HEK293 (cell line): ENCODE results near the gene LRCH4.

Experiments used
- CTCF ChIA-PET: fragments of 350-600 bp; formaldehyde crosslinking; extraction: SDS; loops from one replicate; lab custom pipeline; 2021; ENCODE audit warnings: antibody characterized with exemption; lab: Yijun Ruan, JAX
- POLR2A ChIA-PET: fragments of 300-600 bp; formaldehyde crosslinking; extraction: SDS; loops from one replicate; lab custom pipeline; 2020; ENCODE audit warnings: antibody characterized with exemption, inconsistent platforms; lab: Yijun Ruan, JAX
- H3K27ac ChIP-seq: fragments of 200-500 bp; sonication (Bioruptor generic); 2 replicates; pipeline ENCODE4 v1.5.1; 2014; ENCODE audit warnings: low read depth, low read length, control low read depth, inconsistent platforms; ENCODE audit errors: extremely low read depth
- H3K36me3 ChIP-seq, 2 experiments: fragments of 200-500 bp in 1 of 2; sonication (Bioruptor generic) in 1 of 2; 1 replicate in 1 of 2; 2 replicates in 1 of 2; pipeline ENCODE4 v1.5.1; 2014 to 2017; ENCODE audit warnings: inconsistent platforms in 2 of 2, low read length in 2 of 2; ENCODE audit not compliant: control insufficient read depth in 2 of 2, insufficient read depth in 1 of 2
- H3K4me1 ChIP-seq: fragments of 200-500 bp; sonication (Bioruptor generic); 2 replicates; pipeline ENCODE4 v1.5.1; 2014; ENCODE audit warnings: mild to moderate bottlenecking, low read length, inconsistent platforms; ENCODE audit not compliant: control insufficient read depth, insufficient read depth
- H3K4me3 ChIP-seq: 2 replicates; pipeline ENCODE4 v1.5.1; 2011; ENCODE audit warnings: low read depth, mild to moderate bottlenecking, control low read depth, low read length, moderate library complexity
- H3K9me3 ChIP-seq: fragments of 200-500 bp; sonication (Bioruptor generic); 2 replicates; pipeline ENCODE4 v1.5.1; 2014; ENCODE audit warnings: low read depth, low read length, inconsistent platforms; ENCODE audit not compliant: control insufficient read depth, insufficient read depth
- BCL11B ChIP-seq: fragments of 450-650 bp; formaldehyde crosslinking; IDR thresholded peaks from 2 replicates; pipeline ENCODE4 v1.5.1; 2016; ENCODE audit warnings: low read depth, missing biosample characterization, missing genetic modification characterization
- GFI1B ChIP-seq: fragments of 450-650 bp; formaldehyde crosslinking; IDR thresholded peaks from 2 replicates; pipeline ENCODE4 v1.5.1; 2016; ENCODE audit warnings: missing biosample characterization, missing genetic modification characterization
- GLIS1 ChIP-seq: fragments of 450-650 bp; formaldehyde crosslinking; IDR thresholded peaks from 2 replicates; pipeline ENCODE4 v1.5.1; 2016; ENCODE audit warnings: missing biosample characterization, missing genetic modification characterization
- GLIS2 ChIP-seq: fragments of 450-650 bp; formaldehyde crosslinking; IDR thresholded peaks from 2 replicates; pipeline ENCODE4 v1.5.1; 2016; ENCODE audit warnings: missing biosample characterization, missing genetic modification characterization
- HOXA7 ChIP-seq: sonication (generic); formaldehyde crosslinking; IDR thresholded peaks from 2 replicates; pipeline ENCODE4 v1.8.1; 2022; ENCODE audit warnings: missing genetic modification reagents, borderline replicate concordance
- KLF8 ChIP-seq: fragments of 450-650 bp; formaldehyde crosslinking; IDR thresholded peaks from 2 replicates; pipeline ENCODE4 v1.5.1; 2016; ENCODE audit warnings: missing biosample characterization, missing genetic modification characterization
- MYNN ChIP-seq: fragments of 450-650 bp; formaldehyde crosslinking; IDR thresholded peaks from 2 replicates; pipeline ENCODE4 v1.5.1; 2016; ENCODE audit warnings: missing biosample characterization, missing genetic modification characterization, borderline replicate concordance
- TCF7L2 ChIP-seq: IDR thresholded peaks from 2 replicates; pipeline ENCODE4 v1.6.1; 2011; ENCODE audit warnings: low read depth, mild to moderate bottlenecking, inconsistent platforms, low read length, moderate library complexity, borderline replicate concordance
- ZBTB17 ChIP-seq: fragments of 450-650 bp; formaldehyde crosslinking; IDR thresholded peaks from 2 replicates; pipeline ENCODE4 v1.5.1; 2016; ENCODE audit warnings: missing biosample characterization, missing genetic modification characterization
- ZBTB48 ChIP-seq: fragments of 450-650 bp; formaldehyde crosslinking; IDR thresholded peaks from 2 replicates; pipeline ENCODE4 v1.5.1; 2016; ENCODE audit warnings: missing biosample characterization, missing genetic modification characterization
- ZBTB7A ChIP-seq: fragments of 450-650 bp; formaldehyde crosslinking; IDR thresholded peaks from 2 replicates; pipeline ENCODE4 v1.5.1; 2016; ENCODE audit warnings: low read depth, missing biosample characterization, missing genetic modification characterization
- ZFP3 ChIP-seq: fragments of 450-650 bp; formaldehyde crosslinking; IDR thresholded peaks from 2 replicates; pipeline ENCODE4 v1.5.1; 2016; ENCODE audit warnings: low read depth, missing biosample characterization, missing genetic modification characterization
- ZNF121 ChIP-seq: fragments of 450-650 bp; formaldehyde crosslinking; IDR thresholded peaks from 2 replicates; pipeline ENCODE4 v1.5.1; 2016; ENCODE audit warnings: missing biosample characterization, missing genetic modification characterization
- ZNF292 ChIP-seq: fragments of 450-650 bp; formaldehyde crosslinking; IDR thresholded peaks from 2 replicates; pipeline ENCODE4 v1.5.1; 2016; ENCODE audit warnings: low read depth, missing biosample characterization, missing genetic modification characterization, borderline replicate concordance
- ZNF391 ChIP-seq: fragments of 450-650 bp; formaldehyde crosslinking; IDR thresholded peaks from 2 replicates; pipeline ENCODE4 v1.5.1; 2016; ENCODE audit warnings: low read depth, missing biosample characterization, missing genetic modification characterization, borderline replicate concordance
- ZNF473 ChIP-seq: fragments of 450-650 bp; formaldehyde crosslinking; IDR thresholded peaks from 2 replicates; pipeline ENCODE4 v1.5.1; 2017; ENCODE audit warnings: missing biosample characterization, missing genetic modification characterization
- ZNF529 ChIP-seq: fragments of 450-650 bp; formaldehyde crosslinking; IDR thresholded peaks from 2 replicates; pipeline ENCODE4 v1.5.1; 2017; ENCODE audit warnings: missing genetic modification characterization, missing biosample characterization; ENCODE audit not compliant: insufficient replicate concordance
- ZNF600 ChIP-seq: fragments of 450-650 bp; formaldehyde crosslinking; IDR thresholded peaks from 2 replicates; pipeline ENCODE4 v1.5.1; 2016; ENCODE audit warnings: missing biosample characterization, missing genetic modification characterization
- ZNF623 ChIP-seq: fragments of 450-650 bp; formaldehyde crosslinking; IDR thresholded peaks from 2 replicates; pipeline ENCODE4 v1.5.1; 2016; ENCODE audit warnings: missing biosample characterization, missing genetic modification characterization
- ZNF837 ChIP-seq: fragments of 450-650 bp; formaldehyde crosslinking; IDR thresholded peaks from 2 replicates; pipeline ENCODE4 v1.5.1; 2016; ENCODE audit warnings: missing biosample characterization, missing genetic modification characterization
- TF ChIP-seq, protein P1 (sequence below): fragments of 450-650 bp; formaldehyde crosslinking; IDR thresholded peaks from 2 replicates; pipeline ENCODE4 v1.5.1; 2016; ENCODE audit warnings: missing biosample characterization, missing genetic modification characterization
- TF ChIP-seq, protein P2 (sequence below): fragments of 450-650 bp; formaldehyde crosslinking; IDR thresholded peaks from 2 replicates; pipeline ENCODE4 v1.5.1; 2017; ENCODE audit warnings: missing biosample characterization, missing genetic modification characterization
- TF ChIP-seq, protein P3 (sequence below): fragments of 450-650 bp; IDR thresholded peaks from 2 replicates; pipeline ENCODE4 v1.5.1; 2018; ENCODE audit warnings: missing biosample characterization, mild to moderate bottlenecking, missing genetic modification characterization

Gene LRCH4

DNA sequence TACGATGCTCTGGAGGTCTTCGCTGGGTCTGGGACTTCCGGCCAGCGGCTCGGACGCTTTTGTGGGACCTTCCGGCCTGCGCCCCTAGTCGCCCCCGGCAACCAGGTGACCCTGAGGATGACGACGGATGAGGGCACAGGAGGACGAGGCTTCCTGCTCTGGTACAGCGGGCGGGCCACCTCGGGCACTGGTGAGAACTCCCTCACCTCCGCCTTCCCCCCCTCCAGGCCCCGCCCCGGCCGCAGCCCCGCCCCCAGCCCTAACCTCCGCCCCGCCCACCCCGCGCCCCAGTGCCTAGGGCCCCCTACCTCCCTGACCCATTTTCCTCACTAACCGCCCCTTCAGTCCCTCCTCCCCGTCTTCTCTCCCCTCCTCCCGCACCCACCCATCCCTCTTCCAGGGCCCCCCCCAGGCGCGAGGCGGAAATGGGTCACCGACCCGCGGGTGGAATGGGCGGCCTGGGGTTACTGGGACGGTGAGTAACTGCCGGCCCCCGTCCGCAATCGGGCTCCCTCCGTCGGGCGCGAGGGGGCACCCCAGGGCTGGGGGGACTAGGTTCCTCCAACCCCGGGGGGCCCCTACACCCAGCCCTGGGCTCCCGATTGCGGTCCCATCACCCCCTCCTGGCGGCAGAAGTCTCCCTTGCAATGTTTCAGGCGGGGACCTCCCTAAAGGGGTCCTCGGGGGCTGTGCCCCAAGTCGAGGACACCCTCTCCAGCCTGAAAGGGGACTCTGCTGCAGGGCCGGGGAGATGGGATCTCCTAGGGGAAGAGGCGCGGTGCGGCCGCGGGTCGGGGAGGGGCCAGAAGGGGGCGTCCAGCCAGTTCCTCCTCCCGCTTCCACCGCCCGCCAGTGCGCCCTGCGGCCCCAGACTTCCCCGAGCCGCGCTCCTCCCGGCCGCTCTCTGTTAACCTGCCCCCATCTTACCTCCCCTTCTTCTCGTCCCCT lies 18.4 kb upstream of the LRCH4 start (continued):
- TF ChIP-seq ZFP3 (tag by site-specific recombination) (no peak), ZNF529 (tag by site-specific recombination) (no peak), ZNF121 (tag by site-specific recombination) (no peak), KLF8 (tag by site-specific recombination) (peak; percentile 27; the same call in 1 of the 2 replicates), ZNF292 (tag by site-specific recombination) (no peak), ZNF623 (tag by site-specific recombination) (no peak), MYNN (tag by site-specific recombination) (no peak), ZNF837 (tag by site-specific recombination) (no peak), TCF7L2 (no peak), ZBTB48 (tag by site-specific recombination) (peak; percentile 86), GFI1B (tag by site-specific recombination) (no peak), BCL11B (tag by site-specific recombination) (peak; percentile 67; the same call in 1 of the 2 replicates)

DNA sequence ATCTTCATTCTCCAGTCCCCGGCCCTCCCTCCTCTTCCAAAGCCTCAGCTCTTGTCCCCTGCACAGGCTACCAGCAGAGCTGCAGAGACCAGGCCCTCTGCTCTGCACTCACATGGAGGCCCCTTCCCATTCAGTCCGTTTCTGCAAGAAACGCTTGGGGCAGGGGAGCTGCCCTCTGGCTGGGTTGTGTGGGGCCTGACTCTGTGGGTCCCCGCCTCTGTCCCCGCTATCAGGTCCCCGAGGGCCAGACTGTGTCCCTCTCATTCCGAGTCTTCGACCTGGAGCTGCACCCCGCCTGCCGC lies 17.7 kb upstream of the LRCH4 start:
- no peaks in the 10 kb centered on the region for H3K9me3 ChIP-seq
- no peak for TF ChIP-seq ZNF473 (tag by site-specific recombination)
- peak; percentile 64 for TF ChIP-seq ZBTB17 (tag by site-specific recombination)
- TF ChIP-seq GLIS2 (tag by site-specific recombination): peak; percentile 77
- no peak for TF ChIP-seq ZNF391 (tag by site-specific recombination)
- peak; percentile 91 for TF ChIP-seq ZNF600 (tag by site-specific recombination)
- TF ChIP-seq, all 188 proteins: peak for 3
- Histone ChIP-seq H3K4me3 (peak overlapping the region; percentile 7; the same call in 1 of the 2 replicates), H3K36me3 (peaks cover 0 to 3% of the 10 kb centered on the region in 2 experiments; a peak in 1 of 3 replicates), H3K27ac (peak overlapping the region; percentile 55; the same call in 1 of the 2 replicates), H3K4me1 (peaks cover 17% of the 10 kb centered on the region)
- CTCF ChIA-PET: interaction anchor here (0.9 to 1.1 kb wide), 2 partner anchors 13 to 19 kb away, joined by 3 to 4 read pairs; no protein-coding TSS in a partner anchor
- POLR2A ChIA-PET: interaction anchor here (1.0 to 3.4 kb wide), 3 partner anchors 9 to 18 kb away, joined by 4 to 64 read pairs (median 13); partner anchors contain the start of genes FBXO24, LRCH4 and MOSPD3

DNA sequence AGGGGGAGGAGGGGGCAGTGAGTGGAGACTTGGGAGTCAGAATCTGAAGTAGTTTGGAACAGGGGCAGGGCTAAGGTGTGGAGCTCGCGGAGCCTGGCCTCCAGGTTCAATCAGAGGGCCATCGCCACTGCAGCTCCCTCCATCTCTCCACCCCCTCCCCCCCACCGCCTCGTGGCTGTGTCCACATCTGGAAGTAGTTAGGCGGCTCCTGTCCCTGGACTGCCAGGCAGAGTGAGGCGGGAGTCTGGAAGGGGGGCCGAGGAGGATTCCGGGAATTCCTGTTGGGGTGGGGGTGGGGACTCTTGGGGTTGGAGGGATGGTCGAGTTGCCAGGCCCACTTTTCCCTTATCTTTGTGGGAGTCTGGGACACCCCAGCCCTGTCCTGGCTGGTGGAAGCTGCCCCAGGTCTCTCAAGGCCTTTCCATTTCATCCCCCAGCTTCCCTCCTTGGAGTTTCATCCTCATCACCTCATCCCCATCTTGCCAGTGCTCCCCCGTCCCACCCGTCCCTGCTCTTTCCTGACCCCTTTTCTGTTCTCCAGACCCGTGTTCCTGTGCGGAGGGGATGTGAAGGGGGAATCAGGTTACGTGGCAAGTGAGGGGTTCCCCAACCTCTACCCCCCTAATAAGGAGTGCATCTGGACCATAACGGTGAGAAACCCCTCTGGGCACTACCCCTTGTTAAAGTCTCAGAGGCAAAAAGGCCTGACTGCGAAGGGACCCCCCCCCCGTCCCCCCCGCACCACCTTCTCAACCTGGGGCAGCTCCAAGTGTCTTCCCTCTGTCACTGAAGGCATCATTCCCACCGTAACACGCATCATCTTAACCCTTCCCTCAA lies 17.2 kb upstream of the LRCH4 start:
- POLR2A ChIA-PET: interaction anchor here (0.7 to 3.4 kb wide), 7 partner anchors 9 to 1641 kb away, joined by 3 to 64 read pairs (median 4); partner anchors contain the start of genes AGFG2, FBXO24, LRCH4 and MOSPD3
- peaks cover 17% of the 10 kb centered on the region for H3K4me1 ChIP-seq
- peaks cover 0 to 3% of the 10 kb centered on the region in 2 experiments; a peak in 1 of 3 replicates for H3K36me3 ChIP-seq
- CTCF ChIA-PET: interaction anchor here (0.7 to 1.4 kb wide), 4 partner anchors 12 to 39 kb away, joined by 3 to 4 read pairs (median 4); partner anchors contain the start of genes FBXO24 and LRCH4
- H3K4me3 ChIP-seq: no peak overlapping the region
- no peaks in the 10 kb centered on the region for H3K9me3 ChIP-seq
- peak overlapping the region; percentile 55; the same call in 1 of the 2 replicates for H3K27ac ChIP-seq
- TF ChIP-seq GLIS1 (tag by site-specific recombination) (peak; percentile 87), BCL11B (tag by site-specific recombination) (no peak), HOXA7 (CRISPR knock-in tag) (no peak), ZBTB7A (tag by site-specific recombination) (no peak)
- TF ChIP-seq, protein P1, sequence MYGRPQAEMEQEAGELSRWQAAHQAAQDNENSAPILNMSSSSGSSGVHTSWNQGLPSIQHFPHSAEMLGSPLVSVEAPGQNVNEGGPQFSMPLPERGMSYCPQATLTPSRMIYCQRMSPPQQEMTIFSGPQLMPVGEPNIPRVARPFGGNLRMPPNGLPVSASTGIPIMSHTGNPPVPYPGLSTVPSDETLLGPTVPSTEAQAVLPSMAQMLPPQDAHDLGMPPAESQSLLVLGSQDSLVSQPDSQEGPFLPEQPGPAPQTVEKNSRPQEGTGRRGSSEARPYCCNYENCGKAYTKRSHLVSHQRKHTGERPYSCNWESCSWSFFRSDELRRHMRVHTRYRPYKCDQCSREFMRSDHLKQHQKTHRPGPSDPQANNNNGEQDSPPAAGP (tag by site-specific recombination): no peak; the same call in 1 of the 2 replicates
- TF ChIP-seq, protein P2, sequence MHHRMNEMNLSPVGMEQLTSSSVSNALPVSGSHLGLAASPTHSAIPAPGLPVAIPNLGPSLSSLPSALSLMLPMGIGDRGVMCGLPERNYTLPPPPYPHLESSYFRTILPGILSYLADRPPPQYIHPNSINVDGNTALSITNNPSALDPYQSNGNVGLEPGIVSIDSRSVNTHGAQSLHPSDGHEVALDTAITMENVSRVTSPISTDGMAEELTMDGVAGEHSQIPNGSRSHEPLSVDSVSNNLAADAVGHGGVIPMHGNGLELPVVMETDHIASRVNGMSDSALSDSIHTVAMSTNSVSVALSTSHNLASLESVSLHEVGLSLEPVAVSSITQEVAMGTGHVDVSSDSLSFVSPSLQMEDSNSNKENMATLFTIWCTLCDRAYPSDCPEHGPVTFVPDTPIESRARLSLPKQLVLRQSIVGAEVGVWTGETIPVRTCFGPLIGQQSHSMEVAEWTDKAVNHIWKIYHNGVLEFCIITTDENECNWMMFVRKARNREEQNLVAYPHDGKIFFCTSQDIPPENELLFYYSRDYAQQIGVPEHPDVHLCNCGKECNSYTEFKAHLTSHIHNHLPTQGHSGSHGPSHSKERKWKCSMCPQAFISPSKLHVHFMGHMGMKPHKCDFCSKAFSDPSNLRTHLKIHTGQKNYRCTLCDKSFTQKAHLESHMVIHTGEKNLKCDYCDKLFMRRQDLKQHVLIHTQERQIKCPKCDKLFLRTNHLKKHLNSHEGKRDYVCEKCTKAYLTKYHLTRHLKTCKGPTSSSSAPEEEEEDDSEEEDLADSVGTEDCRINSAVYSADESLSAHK: no peak
- TF ChIP-seq, protein P3, sequence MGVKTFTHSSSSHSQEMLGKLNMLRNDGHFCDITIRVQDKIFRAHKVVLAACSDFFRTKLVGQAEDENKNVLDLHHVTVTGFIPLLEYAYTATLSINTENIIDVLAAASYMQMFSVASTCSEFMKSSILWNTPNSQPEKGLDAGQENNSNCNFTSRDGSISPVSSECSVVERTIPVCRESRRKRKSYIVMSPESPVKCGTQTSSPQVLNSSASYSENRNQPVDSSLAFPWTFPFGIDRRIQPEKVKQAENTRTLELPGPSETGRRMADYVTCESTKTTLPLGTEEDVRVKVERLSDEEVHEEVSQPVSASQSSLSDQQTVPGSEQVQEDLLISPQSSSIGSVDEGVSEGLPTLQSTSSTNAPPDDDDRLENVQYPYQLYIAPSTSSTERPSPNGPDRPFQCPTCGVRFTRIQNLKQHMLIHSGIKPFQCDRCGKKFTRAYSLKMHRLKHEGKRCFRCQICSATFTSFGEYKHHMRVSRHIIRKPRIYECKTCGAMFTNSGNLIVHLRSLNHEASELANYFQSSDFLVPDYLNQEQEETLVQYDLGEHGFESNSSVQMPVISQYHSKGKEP: peak; percentile 40; the same call in 1 of the 2 replicates
